Motor neuron (in vitro differentiated cells): Measurements from ENCODE around the gene C15orf62. TPM values are rescaled to one million over a fixed set of nuclear protein-coding genes. Genes with fewer than 3 reads are reported as not detected.

Experiments
- ATAC-seq, 8 experiments: fragments of 200-7000 bp; cut with Tn5 transposase; replicated peaks in 6 of 8; 2 replicates each; pipeline ENCODE4 v1.8.0; 2021; ENCODE audit warnings: mild to moderate bottlenecking in 8 of 8, moderate library complexity in 8 of 8
- H3K27ac ChIP-seq, 2 donors: fragments of 250-450 bp; sonication (Bioruptor Pico); 2 replicates each; pipeline ENCODE4 v1.9.0; 2021; ENCODE audit warnings: antibody characterized with exemption in 2 of 2, mild to moderate bottlenecking in 2 of 2, moderate library complexity in 1 of 2
- H3K4me1 ChIP-seq, 2 donors: fragments of 250-450 bp; sonication (Bioruptor Pico); replicated peaks in 1 of 2; 2 replicates each; pipeline ENCODE4 v1.6.1; 2021; ENCODE audit warnings: antibody characterized with exemption in 2 of 2, mild to moderate bottlenecking in 2 of 2, moderate library complexity in 1 of 2
- H3K4me3 ChIP-seq, 5 donors: fragments of 250-450 bp; sonication (Bioruptor Pico); 2 replicates each; pipeline ENCODE4 v1.9.0; 2021; ENCODE audit warnings: antibody characterized with exemption in 5 of 5, mild to moderate bottlenecking in 5 of 5, moderate library complexity in 4 of 5
- WGBS, 10 experiments: fragments of 450-650 bp; shearing (Covaris generic); methylation state at CpG; one replicate each; pipeline ENCODE4 v1.0.0; 2022; 5-methylcytosine and 5-hydroxymethylcytosine counted together
- in situ Hi-C, 9 experiments: fragments of 400-800 bp; cut with MboI; loops; one replicate each; pipeline ENCODE4 v1.15.0; 2021; ENCODE audit warnings: low sequenced_read_pairs in 9 of 9, low pct_unique_long_range_greater_than_20kb in 2 of 9; ENCODE audit not compliant: unreplicated experiment in 9 of 9
- total RNA-seq, 8 experiments: library from RNA; unstranded; fragments of 300-600 nt; gene quantifications; 2 replicates each; pipeline versions ENCODE4 v1.2.3 to v1.2.4, GENCODE V29; 2022

C15orf62 gene
- total RNA-seq, 8 experiments from 2014 or later: 1.3 to 4.9 (median 1.7) TPM

DNA sequence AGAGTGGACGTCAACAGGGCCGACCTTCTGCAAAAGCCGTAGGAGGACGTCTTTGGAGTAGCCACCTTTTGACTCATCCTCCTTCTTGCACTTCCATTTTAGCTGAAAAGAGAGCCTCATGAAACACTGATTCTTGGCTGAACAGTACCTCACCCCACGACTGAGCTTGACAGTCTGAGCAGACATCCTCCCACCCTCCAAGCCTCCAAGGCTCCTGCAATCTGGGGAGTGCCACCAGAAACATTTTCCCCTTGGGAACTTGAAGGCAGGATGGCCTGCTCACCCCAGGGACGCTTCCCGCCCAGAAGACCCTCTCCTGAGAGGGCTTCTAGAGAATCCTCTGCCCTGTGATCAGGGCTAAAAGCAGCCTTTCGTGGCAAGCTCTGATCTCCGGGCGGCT, 5.2 kb downstream of the C15orf62 start:
- Histone ChIP-seq H3K4me1 (no peaks in the 10 kb centered on the region), H3K4me3 (no peak overlapping the region), H3K27ac (no peak overlapping the region)
- ATAC-seq: no peak
- in situ Hi-C loops: no loop called here
- 59 to 100% (median 90%) methylated on average over 1 to 3 of the region's 10 CpGs; no CpG with 5 or more reads in 4 of the 10 experiments for WGBS, 10 experiments

DNA sequence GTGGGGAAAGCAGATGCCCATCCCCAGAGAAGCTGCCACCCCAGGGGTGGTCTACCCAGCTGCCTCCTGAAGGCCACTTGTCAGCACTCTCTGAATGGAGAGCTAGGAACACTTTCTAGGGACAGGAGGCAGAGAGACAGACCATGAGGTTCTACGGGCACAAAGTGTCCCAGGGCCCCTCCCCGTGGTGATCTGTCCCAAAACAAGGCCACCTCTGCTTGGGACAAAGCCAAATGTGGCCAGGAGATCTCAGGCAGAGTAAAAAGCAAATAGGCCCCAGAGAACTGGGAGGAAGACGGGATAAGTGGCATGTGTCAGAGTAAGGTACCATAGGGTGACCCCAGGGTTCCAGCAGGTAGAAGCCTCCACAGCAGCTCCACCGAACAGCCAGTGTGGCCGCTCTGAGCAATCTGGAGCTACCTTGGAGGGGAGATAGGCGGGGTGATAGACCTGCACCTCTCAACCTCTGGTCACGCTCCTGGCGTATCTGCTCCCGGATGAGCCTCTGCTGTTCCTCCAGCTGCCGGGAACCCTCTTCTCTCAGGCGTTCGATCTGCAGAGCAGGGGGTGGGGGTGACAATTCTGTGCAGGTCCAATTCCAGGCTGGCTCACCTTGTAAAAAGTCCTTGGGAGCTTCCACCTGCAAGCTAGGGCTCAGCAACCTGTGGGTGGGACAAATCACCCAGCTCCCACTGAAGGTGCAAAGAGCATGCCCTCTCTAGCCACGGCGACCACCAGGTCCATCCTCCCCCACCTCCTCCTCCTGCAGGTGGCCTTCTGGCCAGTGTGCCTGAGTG, 6.2 kb downstream of the C15orf62 start:
- Histone ChIP-seq H3K4me1 (no peaks in the 10 kb centered on the region), H3K4me3 (no peak overlapping the region), H3K27ac (no peak overlapping the region)
- 83 to 100% (median 100%) methylated on average over 1 to 6 of the region's 14 CpGs; no CpG with 5 or more reads in 5 of the 10 experiments for WGBS, 10 experiments
- in situ Hi-C loops: no loop called here
- ATAC-seq: no peak

DNA sequence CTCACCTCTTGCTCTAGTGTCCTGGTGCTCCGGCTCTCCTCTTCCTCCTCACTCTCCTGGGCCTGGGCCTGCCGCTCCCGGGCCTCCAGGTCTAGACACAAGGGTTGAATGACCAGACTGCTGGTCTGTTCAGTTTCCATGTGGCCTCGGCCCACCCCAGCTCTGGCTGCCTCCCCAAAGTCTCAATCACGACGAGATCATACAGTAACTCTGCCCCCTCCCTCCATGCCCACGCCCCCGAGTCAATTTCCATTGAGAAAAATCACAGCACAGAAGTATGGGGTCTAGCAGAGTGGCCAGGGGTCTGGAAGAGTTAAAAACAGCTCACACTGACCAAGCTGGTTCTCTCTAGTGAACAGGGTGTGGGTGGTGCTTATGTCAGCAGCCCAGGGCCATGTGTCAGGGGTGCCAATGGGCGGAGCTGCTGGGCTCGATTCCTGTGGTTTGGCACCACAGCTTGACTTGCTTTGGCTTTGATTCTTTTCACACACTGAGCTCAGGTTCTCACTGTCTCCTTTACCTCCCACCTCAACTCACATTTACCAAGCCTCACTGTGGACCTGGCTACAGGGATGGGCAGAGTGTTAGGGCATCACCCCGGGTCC, 6.9 kb downstream of the C15orf62 start:
- peak in 3 of 8 experiments; percentile 72 to 97 (median 92) for ATAC-seq
- in situ Hi-C loops: no loop called here
- Histone ChIP-seq H3K27ac (no peak overlapping the region), H3K4me1 (no peaks in the 10 kb centered on the region), H3K4me3 (no peak overlapping the region)
- WGBS, 10 experiments: 0 to 100% (median 80%) methylated on average over 1 to 8 of the region's 11 CpGs; no CpG with 5 or more reads in 1 of the 10 experiments

DNA sequence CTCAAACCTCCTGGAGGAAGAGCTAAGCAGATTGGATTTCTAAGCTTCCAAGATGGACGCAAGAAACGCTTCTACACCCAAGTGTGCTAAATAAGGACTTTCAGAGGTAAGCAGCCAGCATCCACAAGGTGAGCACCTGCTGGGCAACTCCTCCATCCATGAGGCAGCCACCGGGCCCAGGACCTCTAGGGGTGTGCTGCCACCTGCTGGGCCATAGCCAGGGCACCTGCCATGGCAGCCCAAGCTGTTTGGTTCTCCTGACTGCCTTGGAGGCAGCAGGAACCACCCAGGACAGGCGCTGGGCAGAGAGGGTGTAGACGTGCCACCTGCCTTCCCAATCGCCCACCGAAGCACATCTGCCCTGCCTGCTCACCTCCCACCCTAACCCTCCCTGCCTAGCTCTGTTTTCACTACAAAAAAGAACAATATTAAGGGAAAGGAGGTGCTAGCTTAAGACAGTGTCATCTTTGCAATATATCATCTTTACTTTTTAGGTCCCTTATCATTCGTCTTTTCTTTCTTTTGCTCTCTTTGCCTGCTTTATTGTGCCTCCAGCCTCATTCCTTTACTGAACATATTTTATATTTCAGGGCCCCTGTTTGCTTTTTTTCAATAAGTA, 12.9 kb downstream of the C15orf62 start:
- Histone ChIP-seq H3K4me3 (no peak overlapping the region), H3K27ac (no peak overlapping the region), H3K4me1 (no peaks in the 10 kb centered on the region)
- in situ Hi-C loops: no loop called here
- 40 to 100% (median 78%) methylated on average over 1 to 7 of the region's 8 CpGs; no CpG with 5 or more reads in 2 of the 10 experiments for whole genome bisulfite sequencing, 10 experiments
- peak; percentile 66 to 100 (median 96) for ATAC-seq

DNA sequence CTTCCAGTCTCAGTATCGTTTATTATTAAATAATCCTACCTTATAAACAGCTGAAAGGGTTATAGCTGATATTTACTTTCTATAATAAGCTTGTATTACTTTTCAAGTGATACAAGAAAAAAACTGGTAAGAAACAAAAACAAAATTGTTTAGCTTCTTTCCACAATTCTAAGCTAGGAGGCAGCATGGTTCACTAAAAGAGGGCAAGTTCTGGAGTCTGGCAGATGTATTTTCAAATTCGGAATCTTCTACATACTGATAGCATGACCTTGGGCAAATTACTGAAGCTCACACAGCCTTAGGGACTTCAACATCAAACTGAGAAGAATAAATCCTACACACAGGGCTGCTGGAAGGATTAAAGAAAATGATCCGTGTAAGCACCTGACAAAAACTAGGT, 15.4 kb downstream of the C15orf62 start:
- WGBS, 10 experiments: 58 to 100% (median 86%) methylated on average over 1 to 3 of the region's 3 CpGs; no CpG with 5 or more reads in 1 of the 10 experiments
- peak in 3 of 8 experiments; percentile 18 to 56 (median 37) for ATAC-seq
- H3K4me3 ChIP-seq: no peak overlapping the region
- H3K27ac ChIP-seq: no peak overlapping the region
- H3K4me1 ChIP-seq: no peaks in the 10 kb centered on the region
- in situ Hi-C loops: no loop called here

DNA sequence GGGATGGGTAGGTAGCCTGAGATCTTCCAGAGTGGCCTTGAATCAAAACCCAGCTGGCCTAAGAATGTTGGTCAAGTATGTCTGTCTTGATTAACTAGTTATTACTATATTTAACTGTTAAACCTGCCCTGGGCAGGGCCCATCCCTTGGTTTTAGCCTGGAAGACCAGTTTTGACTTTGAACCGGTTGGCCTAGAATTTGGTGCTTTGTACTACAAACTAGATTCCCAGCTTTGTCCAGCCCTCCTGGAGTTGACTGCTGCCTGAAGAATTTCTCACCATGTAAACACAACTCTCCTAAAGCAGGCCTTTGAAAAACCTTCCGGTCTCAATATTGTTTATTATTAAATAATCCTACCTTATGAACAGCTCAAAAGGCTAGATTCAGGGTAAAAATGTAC, 16.0 kb downstream of the C15orf62 start:
- WGBS, 10 experiments: 50 to 100% (median 100%) methylated on average over 1 to 2 of the region's 2 CpGs; no CpG with 5 or more reads in 2 of the 10 experiments
- Histone ChIP-seq H3K4me3 (no peak overlapping the region), H3K4me1 (no peaks in the 10 kb centered on the region), H3K27ac (no peak overlapping the region)
- in situ Hi-C loops: no loop called here
- no peak for ATAC-seq

DNA sequence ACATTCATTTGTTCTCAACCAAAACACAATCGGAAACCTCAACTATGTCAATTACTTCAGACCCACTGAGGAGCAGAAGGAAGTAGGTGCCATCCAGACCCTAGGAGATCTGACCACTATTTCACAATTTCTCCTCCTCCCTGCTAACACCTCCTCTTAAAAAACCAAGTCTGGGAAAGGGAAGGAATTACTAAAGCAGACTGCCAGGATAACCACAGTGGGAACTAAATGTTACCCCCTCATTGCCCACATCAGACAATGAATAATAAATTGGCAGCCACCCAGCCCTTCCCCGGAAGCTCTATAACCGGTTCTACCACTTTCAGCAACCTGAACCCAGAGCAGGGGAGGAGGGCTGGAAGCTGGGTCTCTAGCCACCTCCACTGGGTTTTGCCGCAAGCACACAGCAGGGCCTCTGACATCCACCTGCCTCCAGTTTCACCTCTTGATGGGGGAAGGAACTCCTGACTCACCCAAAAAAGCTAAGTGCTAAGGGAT, 17.6 kb downstream of the C15orf62 start:
- H3K4me1 ChIP-seq: no peaks in the 10 kb centered on the region
- H3K4me3 ChIP-seq: no peak overlapping the region
- ATAC-seq: no peak
- in situ Hi-C loops: no loop called here
- no peak overlapping the region for H3K27ac ChIP-seq
- WGBS, 10 experiments: 18 to 100% (median 92%) methylated on average over 1 to 3 of the region's 4 CpGs

DNA sequence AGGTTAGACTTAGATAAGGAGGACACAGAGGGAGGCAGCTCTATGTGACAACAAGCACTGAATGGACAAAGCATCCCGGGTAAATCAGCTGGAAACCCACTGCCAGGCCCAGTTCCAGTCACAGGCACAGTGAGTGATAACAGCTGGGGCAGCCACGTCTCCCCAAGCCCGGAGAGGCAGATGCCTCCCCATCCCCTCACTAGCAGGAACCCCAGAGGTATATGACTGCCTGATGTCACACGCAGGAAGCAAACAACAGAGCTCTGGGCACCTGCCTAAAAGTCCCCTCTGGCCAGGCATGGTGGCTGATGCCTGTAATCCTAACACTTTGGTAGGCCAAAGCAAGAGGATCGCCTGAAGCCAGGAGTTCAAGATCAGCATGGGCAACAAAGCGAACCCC, 18.2 kb downstream of the C15orf62 start:
- Histone ChIP-seq H3K4me3 (no peak overlapping the region), H3K27ac (no peak overlapping the region), H3K4me1 (no peaks in the 10 kb centered on the region)
- in situ Hi-C loops: no loop called here
- ATAC-seq: no peak
- WGBS, 10 experiments: 47 to 100% (median 89%) methylated on average over 1 to 3 of the region's 6 CpGs; no CpG with 5 or more reads in 6 of the 10 experiments

DNA sequence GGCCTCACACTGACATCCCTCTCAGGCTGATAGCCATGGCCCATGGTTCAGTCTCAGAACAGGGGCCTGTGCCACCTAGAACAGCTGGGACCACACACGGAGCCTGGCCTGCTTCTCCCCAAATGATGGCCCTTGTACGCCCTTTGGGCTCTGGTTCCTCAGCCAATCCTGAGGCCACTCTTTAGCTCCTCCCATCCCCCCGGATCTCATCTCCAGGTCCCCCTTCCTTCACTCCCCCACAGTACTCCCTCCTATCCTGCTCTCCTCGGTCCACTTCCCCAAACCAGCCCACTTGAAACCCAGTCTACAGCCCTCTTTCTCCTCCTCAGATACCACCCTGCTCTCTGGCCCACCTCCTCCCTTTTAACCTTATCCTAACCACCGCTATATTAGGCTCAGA, 19.3 kb downstream of the C15orf62 start:
- in situ Hi-C loops: no loop called here
- Histone ChIP-seq H3K27ac (no peak overlapping the region), H3K4me1 (no peaks in the 10 kb centered on the region), H3K4me3 (no peak overlapping the region)
- ATAC-seq: no peak
- 80 to 100% (median 100%) methylated on average over 1 of the region's 5 CpGs; no CpG with 5 or more reads in 4 of the 10 experiments for WGBS, 10 experiments

DNA sequence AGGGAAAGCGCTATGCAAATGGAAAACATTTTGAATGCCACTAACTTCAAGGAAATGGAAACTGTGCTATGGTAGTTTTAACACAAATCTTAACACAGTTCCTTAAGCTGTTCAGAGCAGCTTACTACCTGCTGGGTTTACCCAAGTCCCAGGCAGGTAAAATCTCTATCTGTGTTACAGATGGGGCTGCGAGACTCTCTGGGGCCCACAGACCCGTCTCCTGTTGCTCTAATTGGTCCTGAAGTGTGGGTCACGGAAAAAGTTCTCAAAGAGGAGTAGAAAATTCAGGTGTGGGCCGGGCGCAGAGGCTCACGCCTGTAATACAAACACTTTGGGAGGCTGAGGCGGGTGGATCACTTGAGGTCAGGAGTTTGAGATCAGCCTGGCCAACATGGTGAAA, 20.2 kb downstream of the C15orf62 start:
- Histone ChIP-seq H3K4me1 (no peaks in the 10 kb centered on the region), H3K4me3 (no peak overlapping the region), H3K27ac (no peak overlapping the region)
- in situ Hi-C loops: no loop called here
- WGBS, 10 experiments: 86 to 100% (median 98%) methylated on average over 1 to 5 of the region's 8 CpGs; no CpG with 5 or more reads in 1 of the 10 experiments
- ATAC-seq: no peak

DNA sequence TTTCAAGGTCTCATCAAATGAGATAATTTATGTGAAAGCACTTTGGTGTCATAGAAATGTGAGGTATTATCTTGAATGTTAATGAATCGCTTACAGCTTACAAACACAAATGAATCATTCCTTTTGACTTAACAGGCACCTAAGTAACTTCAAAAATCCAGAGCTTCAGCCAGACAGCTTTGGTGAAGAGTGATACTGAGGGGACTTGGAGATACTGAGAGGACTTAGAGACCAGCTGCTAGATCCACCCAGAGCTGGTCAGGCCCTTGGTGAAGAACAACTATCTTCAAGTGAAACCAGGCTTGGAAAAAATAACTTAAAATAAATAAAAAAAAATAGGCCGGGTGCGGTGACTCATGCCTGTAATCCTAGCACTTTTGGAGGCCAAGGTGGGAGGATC, 20.9 kb downstream of the C15orf62 start:
- Histone ChIP-seq H3K27ac (no peak overlapping the region), H3K4me3 (no peak overlapping the region), H3K4me1 (no peaks in the 10 kb centered on the region)
- ATAC-seq: no peak
- 88 to 100% (median 100%) methylated on average over 1 to 3 of the region's 3 CpGs; no CpG with 5 or more reads in 2 of the 10 experiments for WGBS, 10 experiments
- in situ Hi-C loops: no loop called here

DNA sequence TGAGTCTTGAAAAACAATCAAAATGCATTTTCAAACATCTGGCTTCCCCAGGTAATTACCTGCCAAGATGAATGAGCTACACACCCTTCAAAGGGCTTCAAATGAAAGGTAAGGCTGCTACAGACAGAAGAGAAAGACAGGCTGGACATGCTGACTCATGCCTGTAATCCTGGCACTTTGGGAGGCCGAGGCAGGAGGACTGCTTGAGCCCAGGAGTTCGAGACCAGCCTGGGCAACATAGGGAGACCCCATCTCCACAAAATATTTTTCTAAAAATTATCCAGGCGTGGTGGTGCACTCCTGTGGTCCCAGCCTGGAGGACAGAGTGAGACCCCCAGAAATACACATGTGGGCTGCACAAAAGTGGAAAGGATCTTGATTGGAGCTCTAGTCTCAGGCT, 22.6 kb downstream of the C15orf62 start:
- no peak for ATAC-seq
- no peaks in the 10 kb centered on the region for H3K4me1 ChIP-seq
- WGBS, 10 experiments: 83 to 100% (median 100%) methylated on average over 1 to 3 of the region's 3 CpGs; no CpG with 5 or more reads in 3 of the 10 experiments
- in situ Hi-C loops: no loop called here
- no peak overlapping the region for H3K4me3 ChIP-seq
- no peak overlapping the region for H3K27ac ChIP-seq
